GM10847 (cell line): ENCODE results near the gene KRTAP4-7.
"Not testable (repeated sequence)": the region's sequence is repeated elsewhere in the genome, so short reads cannot be mapped to it uniquely, and the experiment has no call there.

Experiments
- POLR2A ChIP-seq: IDR thresholded peaks from 2 replicates; pipeline ENCODE4 v1.6.1; 2011; ENCODE audit not compliant: insufficient read length; ENCODE audit errors: extremely low read depth

KRTAP4-7 gene

DNA sequence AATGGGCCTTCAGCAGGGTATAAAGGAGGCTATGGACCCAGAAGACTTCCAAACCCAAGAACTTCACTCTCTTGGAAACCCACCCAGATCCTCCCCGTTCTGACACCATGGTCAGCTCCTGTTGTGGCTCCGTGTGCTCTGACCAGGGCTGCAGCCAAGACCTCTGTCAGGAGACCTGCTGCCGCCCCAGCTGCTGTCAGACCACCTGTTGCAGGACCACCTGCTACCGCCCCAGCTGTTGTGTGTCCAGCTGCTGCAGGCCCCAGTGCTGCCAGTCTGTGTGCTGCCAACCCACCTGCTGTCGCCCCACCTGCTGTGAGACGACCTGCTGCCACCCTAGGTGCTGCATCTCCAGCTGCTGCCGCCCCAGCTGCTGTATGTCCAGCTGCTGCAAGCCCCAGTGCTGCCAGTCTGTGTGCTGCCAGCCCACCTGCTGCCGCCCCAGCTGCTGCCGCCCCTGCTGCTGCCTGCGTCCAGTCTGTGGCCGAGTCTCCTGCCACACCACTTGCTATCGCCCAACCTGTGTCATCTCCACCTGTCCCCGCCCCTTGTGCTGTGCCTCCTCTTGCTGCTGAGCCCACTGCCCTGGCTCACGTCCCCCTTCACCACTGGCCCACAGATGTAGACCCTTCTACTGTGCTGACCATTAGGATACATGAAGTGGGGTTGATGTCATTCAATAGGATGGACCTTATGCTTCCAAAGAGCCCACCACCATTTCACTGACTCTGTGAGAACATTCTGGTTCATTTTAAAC is at the start of gene KRTAP4-7:
Gene KRTAP4-7 (plus strand): TSS at position 51 of the 757 bp plus-strand sequence. CDS start 57 bp downstream, at position 108.
- TF ChIP-seq POLR2A, result not testable (repeated sequence)

DNA sequence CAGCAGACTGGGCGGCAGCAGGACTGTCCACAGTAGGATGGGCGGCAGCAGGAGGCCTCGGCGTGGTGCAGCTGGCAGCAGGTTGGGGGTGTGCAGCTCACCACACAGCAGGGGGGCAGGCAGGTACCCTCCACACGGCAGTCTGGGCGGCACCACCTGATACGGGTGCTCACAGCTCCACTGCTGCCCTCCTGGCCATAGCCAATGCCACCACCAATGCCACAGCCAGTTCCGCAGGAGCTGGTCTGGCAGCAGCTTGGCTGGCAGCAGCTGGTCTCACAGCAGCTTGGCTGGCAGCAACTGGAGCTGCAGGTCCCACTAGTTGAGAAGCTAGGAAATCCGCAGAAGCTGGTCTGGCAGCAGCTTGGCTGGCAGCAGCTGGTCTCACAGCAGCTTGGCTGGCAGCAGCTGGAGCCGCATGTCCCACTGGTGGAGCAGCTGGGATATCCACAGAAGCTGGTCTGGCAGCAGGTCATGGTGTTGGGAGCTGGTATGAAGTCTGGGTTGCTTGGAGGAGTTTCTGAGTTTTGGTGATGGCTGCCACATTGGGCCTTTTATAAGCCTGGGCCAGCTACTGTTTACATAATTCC is 49.5 kb upstream of the KRTAP4-7 start, which contains the start of gene KRTAP1-3:
Gene KRTAP1-3 (minus strand): TSS at position 529 of the 590 bp plus-strand sequence. CDS start 53 bp downstream, at position 476.
- not testable (repeated sequence) for TF ChIP-seq POLR2A

DNA sequence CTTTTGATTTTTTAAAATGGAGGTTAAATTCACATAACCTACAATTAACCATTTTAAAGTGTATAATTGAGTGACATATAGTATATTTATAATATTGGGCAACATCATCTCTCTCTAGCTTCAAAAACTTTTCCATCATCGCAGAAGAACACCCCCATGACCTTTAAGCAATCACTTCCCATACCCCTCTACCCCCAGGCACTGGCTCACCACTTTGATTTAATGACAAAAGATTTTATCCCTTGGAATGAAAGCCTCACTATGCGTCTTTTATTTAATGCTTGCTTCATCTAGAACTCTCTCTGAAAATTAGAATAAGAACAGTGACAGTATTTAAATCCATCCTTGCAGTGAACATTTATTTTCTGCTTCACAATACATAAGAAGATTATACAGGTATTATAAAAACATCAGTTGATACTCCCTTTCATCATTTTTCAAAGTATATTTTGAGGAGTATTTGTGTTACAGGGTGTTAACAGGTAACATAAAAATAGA is 46.0 kb upstream of the KRTAP4-7 start:
- TF ChIP-seq POLR2A, result no peak

DNA sequence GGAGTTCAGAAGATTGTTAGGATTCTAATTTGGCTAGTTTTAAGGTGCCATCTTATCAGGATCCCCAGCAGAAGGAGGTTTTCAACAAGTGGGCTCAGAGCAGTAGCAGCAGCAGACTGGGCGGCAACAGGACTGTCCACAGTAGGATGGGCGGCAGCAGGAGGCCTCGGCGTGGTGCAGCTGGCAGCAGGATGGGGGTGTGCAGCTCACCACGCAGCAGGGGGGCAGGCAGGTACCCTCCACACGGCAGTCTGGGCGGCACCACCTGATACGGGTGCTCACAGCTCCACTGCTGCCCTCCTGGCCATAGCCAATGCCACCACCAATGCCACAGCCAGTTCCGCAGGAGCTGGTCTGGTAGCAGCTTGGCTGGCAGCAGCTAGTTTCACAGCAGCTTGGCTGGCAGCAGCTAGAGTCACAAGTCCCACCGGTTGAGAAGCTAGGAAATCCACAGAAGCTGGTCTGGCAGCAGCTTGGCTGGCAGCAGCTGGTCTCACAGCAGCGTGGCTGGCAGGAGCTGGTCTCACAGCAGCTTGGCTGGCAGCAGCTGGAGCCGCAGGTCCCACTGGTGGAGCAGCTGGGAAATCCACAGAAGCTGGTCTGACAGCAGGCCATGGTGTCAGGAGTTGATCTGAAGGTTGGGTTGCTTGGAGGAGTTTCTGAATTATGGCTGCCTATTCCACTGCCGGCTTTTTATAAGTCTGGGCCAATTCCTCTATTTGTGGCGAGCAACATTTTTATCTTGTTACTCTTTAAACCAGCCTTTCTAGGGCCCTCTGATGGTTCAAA is 43.0 kb upstream of the KRTAP4-7 start, which contains the start of gene KRTAP1-1:
Gene KRTAP1-1 (minus strand): TSS at position 668 of the 789 bp plus-strand sequence. CDS start 53 bp downstream, at position 615.
- TF ChIP-seq POLR2A, result not testable (repeated sequence)

- no peak for TF ChIP-seq POLR2A
Measured at GRCh38 chr17:41042953-41043352, 41.0 kb upstream of the KRTAP4-7 start.

DNA sequence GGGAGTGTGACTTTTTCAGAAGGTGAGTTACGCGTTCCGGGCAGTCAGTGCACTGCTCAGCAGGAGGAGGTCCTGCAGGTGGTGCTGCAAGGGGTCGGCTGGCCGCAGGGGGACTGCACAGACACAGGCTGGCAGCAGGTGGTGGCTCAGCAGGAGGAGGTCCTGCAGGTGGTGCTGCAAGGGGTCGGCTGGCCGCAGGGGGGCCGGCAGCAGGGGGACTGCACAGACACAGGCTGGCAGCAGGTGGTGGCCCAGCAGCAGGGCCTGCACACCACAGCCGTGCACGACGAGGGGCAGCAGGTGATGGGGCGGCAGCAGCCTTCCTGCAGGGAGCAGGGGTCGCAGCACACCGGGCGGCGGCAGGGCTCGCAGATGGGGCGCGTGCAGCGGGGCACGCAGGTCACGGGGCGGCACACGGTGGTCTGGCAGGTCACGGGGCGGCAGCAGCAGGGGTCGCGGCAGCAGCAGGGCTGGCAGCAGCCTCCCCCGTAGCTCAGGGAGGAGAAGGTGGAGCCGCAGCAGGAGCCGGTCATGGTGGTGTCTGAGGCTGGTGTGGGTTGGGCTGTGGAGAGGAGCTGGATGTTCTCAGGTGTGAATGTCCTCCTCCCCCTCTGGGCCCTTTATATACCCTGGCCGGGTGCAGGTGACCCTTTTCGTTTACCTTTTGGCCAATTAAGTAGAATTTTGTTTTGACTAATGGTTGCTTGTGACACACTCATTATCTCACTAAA is 37.0 kb upstream of the KRTAP4-7 start, which contains the start of gene KRTAP2-1:
Gene KRTAP2-1 (minus strand): TSS at position 582 of the 731 bp plus-strand sequence. CDS start 49 bp downstream, at position 533.
- TF ChIP-seq POLR2A, result not testable (repeated sequence)

- TF ChIP-seq POLR2A, result no peak
Measured at GRCh38 chr17:41048441-41048840, 35.5 kb upstream of the KRTAP4-7 start.

DNA sequence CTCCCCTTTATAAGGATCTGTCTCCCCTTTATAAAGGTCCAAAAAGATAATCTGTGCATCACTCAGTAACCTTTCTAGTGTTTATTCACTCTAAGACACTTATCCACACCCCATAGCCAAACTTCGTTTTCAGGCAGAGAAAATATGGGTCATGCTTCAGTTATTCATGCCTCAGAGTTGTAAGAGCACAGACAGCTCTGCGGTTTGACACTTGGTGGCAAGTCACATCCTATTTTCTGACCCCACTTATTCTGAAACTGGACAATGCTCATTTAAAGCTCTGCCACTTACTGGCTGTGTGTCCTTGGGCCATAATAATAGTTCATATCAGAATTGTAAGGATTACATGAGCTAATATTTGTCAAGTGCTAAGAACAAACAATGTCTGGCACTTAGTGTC is 34.8 kb upstream of the KRTAP4-7 start:
- TF ChIP-seq POLR2A, result no peak

GRCh38 chr17:41052566-41052965 is 31.4 kb upstream of the KRTAP4-7 start:
- no peak for TF ChIP-seq POLR2A

DNA sequence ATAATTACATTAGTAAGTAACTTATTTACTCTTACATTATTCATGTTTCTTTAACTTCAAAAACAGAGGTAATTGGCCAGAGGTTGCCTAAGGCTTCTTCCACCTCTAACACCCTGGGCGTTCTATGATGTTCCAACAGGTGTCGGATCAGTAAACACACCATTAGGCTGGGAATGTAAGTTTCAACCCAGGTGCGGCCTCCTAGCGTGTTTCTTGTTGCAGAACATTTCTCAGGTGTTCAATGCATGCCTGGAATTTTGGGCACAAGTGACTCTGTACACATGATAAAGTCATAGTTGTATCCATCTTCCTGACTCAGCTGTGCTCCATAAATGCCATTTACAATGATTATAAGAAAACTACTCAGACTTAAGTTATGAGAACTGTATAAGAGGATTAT is 29.9 kb upstream of the KRTAP4-7 start:
- TF ChIP-seq POLR2A, result no peak

DNA sequence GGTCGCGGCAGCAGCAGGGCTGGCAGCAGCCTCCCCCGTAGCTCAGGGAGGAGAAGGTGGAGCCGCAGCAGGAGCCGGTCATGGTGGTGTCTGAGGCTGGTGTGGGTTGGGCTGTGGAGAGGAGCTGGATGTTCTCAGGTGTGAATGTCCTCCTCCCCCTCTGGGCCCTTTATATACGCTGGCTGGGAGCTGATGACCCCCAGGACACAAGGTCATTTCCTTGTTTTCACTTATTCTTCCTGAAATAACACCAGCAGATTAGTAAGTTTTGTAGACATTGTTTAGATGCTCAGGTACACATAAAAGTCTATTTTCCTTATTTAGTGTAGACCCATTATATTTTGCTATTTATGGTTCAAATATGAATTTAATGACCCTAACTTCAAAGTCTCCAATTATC is 28.8 kb upstream of the KRTAP4-7 start, which contains the start of gene KRTAP2-2:
Gene KRTAP2-2 (minus strand): TSS at position 101 of the 400 bp plus-strand sequence. CDS start 19 bp downstream, at position 82.
- TF ChIP-seq POLR2A, result not testable (repeated sequence)

GRCh38 chr17:41057547-41057946 is 26.4 kb upstream of the KRTAP4-7 start:
- no peak for TF ChIP-seq POLR2A

- TF ChIP-seq POLR2A, result no peak
Measured at GRCh38 chr17:41058741-41059140, 25.2 kb upstream of the KRTAP4-7 start.

DNA sequence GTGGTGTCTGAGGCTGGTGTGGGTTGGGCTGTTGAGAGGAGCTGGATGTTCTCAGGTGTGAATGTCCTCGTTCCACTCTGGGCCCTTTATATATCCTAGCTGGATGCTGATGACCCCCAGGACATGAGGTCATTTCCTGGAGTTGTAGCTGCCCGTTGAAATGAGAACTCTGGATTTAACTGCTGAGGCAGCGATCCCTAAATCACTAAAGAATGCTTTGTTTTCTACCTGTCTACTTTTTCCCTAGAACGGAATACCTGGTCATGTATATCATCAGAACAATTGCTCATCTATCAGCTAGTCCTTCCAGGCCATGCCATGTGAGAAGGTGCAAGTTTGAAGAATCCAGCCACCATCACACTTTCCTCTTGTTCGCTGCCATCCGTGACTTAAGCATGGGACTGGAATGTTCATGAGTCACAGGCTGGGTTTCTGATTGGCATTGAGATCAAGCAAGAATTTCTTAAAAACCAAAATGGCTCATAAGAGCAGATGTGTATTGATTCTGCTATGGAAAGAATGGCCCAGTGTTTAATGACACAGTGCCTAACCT is 23.8 kb upstream of the KRTAP4-7 start, which contains the start of gene KRTAP2-3:
Gene KRTAP2-3 (minus strand): TSS at position 63 of the 553 bp plus-strand sequence. CDS start 64 bp downstream, outside the sequence.
- TF ChIP-seq POLR2A, result no peak
